HG03460 (cell line): Measurements from ENCODE around the gene TAF15.

Experiments used
- ATAC-seq: cut with Tn5 transposase; IDR thresholded peaks from one replicate; pipeline ENCODE4 v1.9.1; 2021; ENCODE audit not compliant: unreplicated experiment

The TAF15 gene

GRCh38 chr17:35808962-35809854 lies at the start of gene TAF15:
Gene TAF15, plus strand, starts transcription at chr17:35809484. Its CDS starts 86 bp downstream, at chr17:35809570.
- peak; percentile 87 for ATAC-seq

- no peak for ATAC-seq
Observed at GRCh38 chr17:35760587-35760986, 48.7 kb upstream of the TAF15 start, which contains the start of gene C17orf50. Gene C17orf50, plus strand, starts transcription at chr17:35760887. Its CDS starts 55 bp downstream, at chr17:35760942.

- no peak for ATAC-seq
Observed at GRCh38 chr17:35761601-35762000, 47.7 kb upstream of the TAF15 start.

GRCh38 chr17:35763767-35764122 lies 45.5 kb upstream of the TAF15 start:
- ATAC-seq: no peak

- peak; percentile 74 for ATAC-seq
Observed at GRCh38 chr17:35764123-35764991, 44.9 kb upstream of the TAF15 start.

DNA sequence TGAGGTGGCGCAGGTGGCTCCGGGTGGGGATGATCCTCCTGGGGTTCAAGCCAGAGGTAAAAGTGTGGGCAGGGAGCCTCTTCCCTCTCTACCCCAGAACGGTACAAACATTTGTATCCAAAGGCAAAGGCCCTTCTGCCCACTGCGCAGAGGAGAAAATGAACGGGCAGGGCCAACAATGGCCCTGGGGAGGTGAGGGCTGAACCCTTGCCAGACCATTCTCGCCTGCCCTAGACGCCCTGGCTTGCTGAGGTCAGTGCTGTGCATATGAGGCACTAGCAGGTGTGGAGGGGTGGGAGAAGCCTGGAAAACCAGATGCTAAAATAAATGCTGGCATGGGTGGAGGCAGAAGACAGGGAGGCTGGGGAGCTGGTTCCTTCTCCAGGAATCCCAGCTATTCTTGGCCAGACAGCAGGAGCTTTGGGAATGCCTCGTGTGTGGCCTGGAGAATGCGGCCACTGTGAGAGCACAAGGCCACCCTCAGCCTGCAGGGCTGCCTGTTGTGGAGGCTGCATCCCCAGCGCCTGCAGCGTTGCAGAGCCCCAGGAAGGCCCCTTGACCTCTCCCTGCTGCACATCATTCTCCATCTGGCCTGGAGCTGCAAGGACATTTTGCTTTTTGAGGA lies 44.1 kb upstream of the TAF15 start:
- no peak for ATAC-seq

GRCh38 chr17:35765756-35766488 lies 43.4 kb upstream of the TAF15 start:
- no peak for ATAC-seq

DNA sequence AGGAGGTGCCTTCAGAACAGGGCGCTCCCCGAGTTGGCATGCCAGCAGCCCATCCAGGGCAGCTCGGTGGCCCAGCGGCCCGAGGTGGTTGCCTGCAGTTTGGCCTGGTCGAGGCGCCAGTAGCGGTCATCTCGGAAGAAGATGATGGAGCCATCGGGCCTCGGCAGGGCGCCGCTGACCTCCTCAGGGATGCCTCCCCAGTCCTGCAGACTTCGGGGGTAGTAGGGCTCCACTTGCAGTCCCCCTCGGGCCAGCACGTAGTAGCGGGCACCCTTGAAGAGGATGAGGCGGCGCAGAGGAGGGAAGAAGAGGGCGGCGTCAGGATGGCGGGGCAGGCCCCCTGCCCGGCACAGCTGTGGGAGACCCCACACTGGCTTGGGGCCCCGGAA lies 42.8 kb upstream of the TAF15 start:
- ATAC-seq: no peak

DNA sequence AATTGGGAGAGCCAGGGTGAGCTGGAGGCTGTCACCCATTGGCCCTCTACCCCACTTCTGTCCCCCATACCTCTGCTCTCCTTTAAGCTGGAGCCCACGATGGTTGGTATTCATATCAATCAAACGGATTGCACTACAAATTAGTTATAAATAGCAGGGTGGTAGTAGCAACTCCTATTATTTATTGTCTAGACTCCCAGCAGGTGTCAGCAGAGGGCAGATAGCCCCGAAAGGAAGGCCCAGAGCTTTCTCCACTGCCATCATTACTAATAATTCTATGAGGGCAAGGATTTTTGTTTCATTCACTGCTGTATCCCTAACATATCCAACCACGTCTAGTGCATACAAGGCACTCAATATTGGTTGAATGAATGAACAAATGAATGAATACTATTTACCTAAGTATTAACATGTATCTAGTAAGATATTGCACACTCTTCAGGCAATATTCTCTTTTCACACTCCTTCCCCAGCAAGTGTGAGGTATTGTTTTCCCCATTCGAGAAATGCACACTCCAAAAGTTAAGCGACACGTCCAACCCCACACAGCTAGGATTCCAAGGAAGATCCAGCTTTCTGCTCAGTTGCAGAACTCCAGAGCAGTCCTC lies 42.3 kb upstream of the TAF15 start:
- no peak for ATAC-seq

GRCh38 chr17:35768797-35769196 lies 40.5 kb upstream of the TAF15 start:
- ATAC-seq: no peak

DNA sequence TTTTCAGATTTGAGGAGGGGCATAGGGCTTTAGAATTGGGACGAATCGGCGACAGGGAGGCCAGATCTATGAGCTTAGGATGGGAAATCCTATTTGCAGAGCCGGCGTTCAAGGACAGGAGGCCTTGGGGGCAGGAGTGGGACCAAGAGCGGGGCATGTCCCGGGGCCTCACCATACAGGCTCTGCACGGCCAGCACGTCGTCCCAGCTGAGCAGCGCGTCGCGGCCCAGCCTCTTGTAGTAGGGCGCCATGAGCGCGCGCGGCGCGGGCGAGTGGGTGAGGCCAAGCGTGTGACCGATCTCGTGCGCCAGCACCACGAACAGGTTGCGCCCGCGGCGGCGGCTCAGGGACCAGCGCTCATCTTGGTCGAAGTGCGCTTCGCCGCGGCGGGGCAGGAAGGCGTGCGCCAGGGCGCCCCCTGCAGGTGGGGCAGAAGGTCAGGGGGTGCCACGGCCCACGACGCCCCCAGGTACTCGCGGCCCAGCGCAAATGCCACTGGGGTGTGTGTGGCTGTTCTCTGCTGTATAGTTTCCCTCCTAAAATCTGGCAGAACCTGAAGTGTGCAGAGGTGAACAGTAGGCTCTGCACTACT lies 39.3 kb upstream of the TAF15 start:
- ATAC-seq: no peak

GRCh38 chr17:35773129-35773528 lies 36.2 kb upstream of the TAF15 start:
- ATAC-seq: no peak

DNA sequence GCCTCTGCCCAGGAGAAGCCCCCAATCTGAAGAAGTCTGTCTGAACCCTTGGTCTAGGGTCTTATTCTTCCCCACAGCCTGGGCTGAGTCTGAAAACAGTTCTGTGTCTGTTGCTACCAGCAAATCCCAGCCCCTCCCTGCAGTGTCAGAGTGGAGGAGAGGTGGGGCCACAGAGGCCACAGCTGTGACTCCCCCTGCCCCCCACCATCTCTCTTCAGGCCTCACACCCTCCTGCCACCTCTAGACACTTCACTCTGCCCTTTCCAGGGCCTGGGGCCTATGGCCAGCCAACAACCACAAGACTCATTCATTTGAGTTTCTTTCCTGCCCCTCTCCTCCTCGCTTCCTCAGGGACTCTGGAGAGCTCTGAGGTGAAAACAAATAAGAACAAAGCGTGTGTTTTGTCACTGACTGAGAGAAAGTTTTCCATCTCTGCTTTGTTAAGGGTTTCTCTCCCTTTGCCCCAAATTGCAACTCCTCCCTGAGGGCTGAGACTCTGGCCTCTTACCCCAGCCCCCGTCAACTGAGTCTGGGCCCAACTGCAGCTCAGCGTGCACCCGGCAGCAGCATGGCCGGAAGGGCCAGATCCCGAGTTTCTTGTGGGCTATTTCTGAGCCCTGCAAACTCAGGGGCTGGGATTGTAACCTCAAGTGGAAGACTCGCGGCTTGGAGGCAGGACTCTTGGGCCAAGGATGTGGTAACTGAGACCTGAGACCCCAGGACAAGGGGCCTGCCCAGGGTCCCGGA lies 35.4 kb upstream of the TAF15 start:
- no peak for ATAC-seq

GRCh38 chr17:35774499-35774898 lies 34.8 kb upstream of the TAF15 start:
- no peak for ATAC-seq

- no peak for ATAC-seq
Observed at GRCh38 chr17:35775039-35775438, 34.2 kb upstream of the TAF15 start.

- no peak for ATAC-seq
Observed at GRCh38 chr17:35775583-35775982, 33.7 kb upstream of the TAF15 start.

DNA sequence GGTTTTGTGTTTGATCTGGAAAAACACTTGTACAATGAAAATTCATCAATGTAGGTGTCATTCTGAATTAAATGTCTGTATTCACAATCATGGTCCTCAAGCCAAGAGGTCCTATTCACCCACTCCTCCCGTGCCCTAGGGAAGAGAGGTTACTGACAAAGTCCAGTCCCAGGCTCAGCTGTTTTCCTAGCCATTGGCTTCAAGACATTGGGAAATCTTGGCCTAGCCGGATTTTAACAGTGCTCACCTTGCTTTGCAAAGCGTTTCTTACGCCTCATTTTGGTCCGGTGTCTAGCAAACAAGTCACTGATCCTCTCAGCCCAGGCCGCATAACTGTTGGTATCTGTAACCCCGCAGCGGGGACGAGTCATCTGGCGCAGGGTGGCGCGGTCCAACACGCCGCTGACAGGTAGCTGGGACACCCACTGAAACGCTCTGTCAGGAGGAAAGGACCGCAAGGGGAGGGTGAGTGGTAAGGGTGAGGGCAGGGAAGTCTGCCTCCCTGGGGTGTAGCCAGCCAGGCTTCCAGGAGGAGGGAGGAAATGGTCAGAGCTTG lies 30.6 kb upstream of the TAF15 start:
- no peak for ATAC-seq

GRCh38 chr17:35780950-35781349 lies 28.3 kb upstream of the TAF15 start:
- ATAC-seq: no peak

GRCh38 chr17:35784895-35785294 lies 24.4 kb upstream of the TAF15 start:
- ATAC-seq: no peak
